GM19467 (cell line): ENCODE measurements around the gene WDFY4.

Experiments
- ATAC-seq: cut with Tn5 transposase; IDR thresholded peaks from one replicate; pipeline ENCODE4 v1.9.1; 2021; ENCODE audit warnings: mild to moderate bottlenecking, moderate library complexity; ENCODE audit not compliant: unreplicated experiment

WDFY4 gene

DNA sequence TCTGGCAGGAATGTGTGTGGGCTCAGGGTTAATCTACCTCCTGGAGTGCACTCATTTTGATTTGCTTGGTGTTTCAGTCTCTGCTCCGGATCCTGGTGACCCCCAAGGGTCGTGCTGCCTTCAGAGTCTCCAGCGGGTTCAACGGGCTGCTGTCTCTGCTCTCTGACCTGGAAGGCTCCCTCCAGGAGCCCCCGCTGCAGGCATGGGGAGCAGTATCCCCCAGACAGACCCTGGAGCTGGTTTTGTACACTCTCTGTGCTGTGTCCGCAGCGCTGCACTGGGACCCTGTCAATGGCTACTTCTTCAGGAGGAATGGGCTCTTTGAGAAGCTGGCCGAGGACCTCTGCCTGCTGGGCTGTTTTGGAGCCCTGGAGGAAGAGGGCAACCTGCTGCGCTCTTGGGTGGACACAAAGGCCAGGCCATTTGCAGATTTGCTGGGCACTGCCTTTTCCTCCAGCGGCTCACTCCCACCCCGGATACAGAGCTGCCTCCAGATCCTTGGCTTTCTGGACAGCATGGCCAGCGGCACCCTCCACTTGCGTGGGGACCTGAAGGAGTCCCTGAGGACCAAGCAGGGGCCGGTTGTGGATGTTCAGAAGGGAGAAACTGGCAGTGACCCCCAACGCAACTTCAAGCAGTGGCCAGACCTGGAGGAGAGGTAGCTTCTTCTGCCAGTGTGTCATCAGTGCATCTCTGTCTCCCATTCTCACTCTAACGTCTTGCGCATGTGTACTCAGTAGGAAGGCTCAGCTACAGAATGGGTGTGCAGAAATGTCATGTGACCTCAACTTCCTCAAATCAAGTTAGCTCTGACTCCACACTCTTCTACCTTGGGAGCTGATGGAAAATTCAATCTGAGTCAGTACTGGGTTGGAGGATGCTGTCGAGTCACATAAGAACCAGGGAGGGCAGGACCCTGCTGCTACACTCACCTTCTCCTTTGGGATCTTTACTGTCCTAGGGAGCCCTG is 58.5 kb downstream of the WDFY4 start:
- no peak for ATAC-seq

GRCh38 chr10:48744587-48744986 is 59.9 kb downstream of the WDFY4 start:
- ATAC-seq, result no peak

DNA sequence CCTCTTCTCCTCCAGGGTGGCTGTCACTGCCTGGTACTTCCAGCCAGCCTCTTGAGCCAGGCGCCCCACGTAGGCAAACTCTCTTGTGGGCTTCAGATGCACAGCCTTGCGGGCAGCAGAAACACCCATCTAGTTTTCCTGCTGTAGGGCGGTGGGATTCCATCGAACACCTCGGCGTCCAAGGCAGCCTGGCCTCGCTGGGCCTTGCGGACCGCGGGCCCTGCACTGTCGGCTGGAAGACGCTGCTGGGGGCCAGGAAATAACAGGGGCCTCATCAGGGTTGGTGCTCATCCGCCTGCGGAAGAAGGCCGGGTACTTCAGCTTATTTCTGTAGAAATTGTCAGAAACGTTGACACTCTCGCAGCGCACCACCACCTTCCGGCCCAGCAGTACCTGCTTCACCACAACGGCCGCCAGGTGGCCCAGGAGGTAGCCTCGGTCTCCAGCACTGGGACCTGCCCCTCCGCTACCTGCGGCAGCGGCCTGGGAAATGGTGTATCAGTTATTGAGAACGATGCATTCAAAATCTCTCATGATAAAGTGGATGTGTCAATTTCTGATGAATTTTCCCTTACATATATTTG is 61.1 kb downstream of the WDFY4 start:
- no peak for ATAC-seq

DNA sequence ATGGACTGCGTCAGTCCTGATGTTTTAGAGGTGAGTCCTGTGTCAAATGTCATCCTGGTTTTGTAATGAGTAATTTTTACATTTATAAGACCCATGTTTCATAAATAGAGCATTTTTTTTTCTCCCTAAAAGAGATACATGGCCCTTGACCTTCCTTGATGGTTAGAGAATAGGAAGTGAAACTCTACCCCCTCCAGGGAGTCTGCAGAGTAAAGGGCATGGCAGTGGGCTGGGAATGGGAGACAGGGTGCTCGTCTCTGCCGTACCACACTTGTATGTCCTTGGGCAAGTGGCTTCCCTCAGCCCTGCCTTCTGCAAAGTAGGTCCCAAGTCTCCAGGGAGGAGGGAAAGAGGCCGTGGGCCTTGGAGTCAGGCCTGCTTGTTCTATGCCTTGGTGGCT is 63.9 kb downstream of the WDFY4 start:
- no peak for ATAC-seq

DNA sequence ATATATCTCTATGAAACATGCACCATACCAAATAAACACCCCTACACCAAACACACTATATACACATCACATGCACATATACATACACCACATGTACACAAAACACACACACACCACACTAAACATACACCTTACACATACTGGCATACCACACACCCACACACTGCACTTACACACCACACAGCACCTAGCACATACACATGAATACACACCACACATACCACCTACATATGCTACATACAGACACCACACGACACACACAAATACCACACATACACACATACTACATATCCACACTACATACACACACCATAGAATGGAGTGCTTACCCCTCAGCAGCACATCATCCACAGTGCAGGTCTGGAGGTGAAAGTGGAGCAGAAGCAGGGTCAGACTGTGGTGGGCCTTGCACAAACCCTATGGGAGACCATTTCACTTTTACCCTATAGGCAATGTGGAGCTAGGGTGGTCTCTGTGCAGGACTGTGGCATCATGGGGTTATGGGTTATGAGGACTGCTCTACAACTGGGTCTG is 64.6 kb downstream of the WDFY4 start:
- ATAC-seq, result no peak

GRCh38 chr10:48750019-48750418 is 65.3 kb downstream of the WDFY4 start:
- ATAC-seq, result no peak

GRCh38 chr10:48750991-48751390 is 66.3 kb downstream of the WDFY4 start:
- no peak for ATAC-seq

DNA sequence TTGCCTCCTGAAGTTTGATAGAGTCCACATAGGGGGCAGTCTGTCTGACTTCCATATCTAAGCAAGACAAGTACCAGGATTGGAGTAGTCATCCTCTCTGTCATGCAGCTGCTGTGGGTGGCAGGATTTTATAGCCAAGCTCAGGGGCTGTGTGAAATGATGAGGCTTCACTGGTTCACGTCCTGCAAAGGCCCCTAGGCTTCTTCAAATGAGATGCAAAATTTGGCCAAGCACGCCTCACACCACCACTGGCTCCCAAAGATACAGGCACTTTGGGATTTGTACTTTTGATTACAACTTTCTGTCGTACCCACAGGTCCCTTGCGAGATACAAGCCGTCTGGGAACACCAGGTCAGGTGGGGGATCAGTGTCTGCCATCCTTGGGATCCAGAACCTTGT is 67.1 kb downstream of the WDFY4 start:
- ATAC-seq, result no peak

DNA sequence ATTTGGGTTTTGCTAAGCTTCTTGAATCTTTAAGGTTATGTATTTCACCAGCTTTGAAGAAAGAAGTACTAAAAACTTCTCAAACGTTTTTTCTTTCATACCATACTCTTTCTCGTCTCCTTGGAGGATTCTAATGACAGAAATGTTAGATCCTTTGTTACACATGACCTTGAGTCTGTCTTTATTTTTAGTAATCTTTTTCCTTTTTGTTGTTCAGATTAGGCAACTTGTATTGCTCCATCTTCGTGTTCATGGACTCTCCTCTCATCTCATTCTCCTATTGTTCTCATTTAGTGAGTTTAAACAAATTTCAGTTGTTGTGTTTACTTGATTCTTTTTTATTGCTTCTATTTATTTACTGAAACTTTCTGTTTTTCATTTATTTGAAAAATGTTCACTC is 73.7 kb downstream of the WDFY4 start:
- no peak for ATAC-seq

DNA sequence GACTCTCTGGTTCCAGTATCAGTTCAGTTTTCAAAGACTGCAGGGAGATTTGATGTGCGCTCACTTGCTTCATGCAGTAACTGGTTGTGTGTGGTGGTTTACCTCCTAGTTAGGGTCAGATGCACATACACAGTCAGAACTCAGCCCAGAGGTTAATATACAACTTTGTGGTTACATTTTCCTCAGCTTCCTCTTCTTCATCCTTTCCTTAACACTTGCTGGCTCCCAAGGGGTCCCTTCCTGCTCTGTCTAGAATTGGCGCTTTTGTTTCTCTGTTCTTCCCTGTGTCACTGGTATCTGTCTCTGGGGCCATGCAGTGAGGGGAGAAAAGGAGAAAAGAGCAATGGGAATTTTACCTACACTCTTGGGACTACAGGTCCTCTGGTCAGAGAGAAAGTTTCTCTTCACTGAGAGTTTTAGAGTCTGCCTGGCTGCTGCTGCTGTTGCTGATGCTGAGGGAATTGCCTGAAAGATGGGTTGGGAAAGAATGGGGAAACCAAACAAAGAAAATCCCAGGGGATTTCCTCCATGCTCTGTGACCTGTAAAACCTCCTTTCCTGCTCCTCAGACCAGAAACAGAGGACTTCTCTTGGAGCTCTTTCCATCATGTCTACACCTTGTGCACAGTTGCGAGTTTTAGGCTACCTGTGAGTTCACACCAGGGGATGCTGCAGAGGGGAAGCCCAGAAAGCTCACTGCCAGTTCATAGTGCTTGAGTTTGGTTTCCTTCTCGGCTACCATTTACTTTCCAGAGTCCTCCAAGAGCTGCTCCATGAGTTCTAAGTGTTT is 74.6 kb downstream of the WDFY4 start:
- ATAC-seq, result peak; percentile 77

DNA sequence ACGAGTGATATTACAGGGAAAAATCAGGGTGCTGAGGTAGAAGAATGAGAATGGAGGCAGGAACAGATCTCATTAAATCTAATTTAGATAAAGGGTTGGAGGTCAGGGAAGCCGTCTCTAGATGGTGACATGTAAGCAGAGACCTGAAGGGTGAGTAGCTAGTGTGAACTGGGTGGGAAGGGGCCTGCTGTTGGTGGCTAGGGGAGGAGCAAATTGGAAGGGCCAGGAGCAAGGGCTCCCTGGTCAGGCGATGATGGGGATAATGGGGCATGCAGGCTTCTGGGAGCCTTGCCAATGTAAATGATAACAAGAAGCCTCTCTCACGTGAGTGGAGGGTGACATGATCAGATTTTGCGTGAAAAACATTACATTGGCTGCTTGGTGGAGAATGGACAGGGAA is 76.3 kb downstream of the WDFY4 start:
- no peak for ATAC-seq

DNA sequence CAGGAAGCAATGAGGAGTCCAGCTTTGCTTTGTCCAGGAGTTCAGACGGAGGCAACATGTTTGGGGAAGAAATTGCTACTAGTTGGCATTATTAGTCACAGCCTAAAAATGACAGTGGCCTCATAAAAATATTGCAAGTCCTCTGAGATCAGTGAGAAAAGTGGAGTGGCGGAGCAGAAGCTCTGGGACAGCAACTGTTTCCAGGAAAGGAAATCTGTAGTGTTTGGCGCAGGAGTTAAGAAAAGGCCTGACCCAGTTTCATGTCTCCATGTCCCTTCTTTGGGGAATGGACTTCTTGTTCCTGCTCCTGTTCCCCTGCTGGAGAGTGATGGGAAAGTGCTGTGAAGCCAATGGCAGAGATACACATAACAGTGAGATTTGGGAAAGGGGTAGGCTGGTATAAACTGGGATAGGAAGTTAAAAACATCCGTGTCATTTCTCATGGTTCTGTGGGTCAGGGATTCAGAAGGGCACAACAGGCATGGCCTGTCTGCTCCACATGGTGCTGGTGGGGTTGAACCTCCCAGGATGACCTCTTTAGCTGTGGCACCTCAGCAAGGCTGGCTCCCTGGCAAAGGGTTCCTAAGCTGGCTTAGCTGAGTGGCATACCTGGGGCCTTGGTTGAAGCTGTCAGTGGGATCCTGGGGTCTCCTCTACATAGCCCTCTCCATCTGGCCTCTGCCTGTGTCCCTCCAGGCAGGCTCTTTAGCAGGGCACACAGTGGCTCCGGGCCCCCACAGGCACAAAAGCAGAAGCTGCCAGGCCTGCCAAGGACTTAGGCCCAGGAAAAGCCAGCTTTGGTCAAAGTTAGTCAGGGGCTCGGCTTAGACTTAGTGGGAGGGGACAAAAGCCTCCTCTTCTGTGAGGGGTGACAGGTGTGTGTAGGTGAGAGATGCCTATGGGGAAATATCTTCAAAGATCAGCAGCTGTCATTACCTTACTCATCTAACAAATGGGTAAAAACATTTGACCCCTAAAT is 77.7 kb downstream of the WDFY4 start:
- ATAC-seq, result no peak

GRCh38 chr10:48763403-48763965 is 78.8 kb downstream of the WDFY4 start:
- ATAC-seq, result no peak

DNA sequence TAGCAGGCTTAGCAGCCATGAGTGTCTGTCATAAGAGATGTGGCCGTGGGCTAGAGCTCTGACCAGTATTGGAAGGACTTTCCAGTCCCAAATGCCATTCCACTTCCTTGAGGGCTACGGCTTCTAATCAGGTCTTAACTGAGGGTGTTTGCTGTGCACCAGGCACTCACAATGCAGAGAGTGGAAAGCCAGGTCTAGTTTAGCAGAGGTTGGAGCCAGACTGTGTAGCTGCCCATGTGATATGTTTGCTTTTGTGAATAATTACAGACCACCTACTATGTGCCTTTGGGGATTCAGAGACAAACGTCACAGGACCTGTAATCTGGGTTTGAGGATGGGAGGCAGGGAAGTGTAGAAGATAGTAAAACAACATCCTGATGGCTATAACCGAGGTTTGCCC is 79.8 kb downstream of the WDFY4 start:
- ATAC-seq, result no peak

DNA sequence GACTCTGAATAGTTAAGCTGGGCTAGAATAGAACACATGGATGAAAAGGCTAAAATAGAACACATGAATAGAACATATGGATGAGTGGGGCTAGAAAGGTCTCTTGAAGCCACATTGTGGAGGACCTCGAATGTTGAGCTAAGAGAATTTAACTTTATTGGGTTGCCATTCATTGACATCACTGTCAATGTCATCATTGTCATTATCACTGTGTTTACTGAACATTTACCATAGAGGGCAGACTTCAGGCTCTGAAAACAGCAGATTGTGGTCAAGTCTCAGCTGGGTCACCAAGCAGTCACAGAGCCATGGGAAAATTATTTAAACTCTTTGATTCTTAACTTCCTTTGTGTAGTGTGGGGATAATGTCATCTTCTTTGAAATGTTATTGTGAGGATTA is 80.4 kb downstream of the WDFY4 start:
- ATAC-seq, result no peak

DNA sequence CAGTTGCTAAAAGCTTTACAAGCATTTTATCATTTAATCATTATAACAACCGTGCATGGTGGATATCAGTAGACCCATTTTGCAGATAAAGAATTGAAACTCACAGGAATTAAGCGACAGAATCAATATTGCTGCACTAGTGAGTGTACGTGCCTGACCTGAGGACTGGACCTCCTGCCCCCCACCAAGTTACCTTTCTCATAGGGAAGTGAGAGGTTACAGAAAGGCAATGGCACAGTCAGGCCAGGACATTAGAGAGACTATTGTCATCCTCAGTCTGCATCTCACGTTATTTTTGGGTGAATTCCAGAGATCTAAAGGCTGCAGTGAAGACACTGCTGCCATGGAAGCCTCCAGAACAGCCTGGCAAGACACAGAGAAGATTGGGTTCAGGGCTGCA is 80.9 kb downstream of the WDFY4 start:
- no peak for ATAC-seq

DNA sequence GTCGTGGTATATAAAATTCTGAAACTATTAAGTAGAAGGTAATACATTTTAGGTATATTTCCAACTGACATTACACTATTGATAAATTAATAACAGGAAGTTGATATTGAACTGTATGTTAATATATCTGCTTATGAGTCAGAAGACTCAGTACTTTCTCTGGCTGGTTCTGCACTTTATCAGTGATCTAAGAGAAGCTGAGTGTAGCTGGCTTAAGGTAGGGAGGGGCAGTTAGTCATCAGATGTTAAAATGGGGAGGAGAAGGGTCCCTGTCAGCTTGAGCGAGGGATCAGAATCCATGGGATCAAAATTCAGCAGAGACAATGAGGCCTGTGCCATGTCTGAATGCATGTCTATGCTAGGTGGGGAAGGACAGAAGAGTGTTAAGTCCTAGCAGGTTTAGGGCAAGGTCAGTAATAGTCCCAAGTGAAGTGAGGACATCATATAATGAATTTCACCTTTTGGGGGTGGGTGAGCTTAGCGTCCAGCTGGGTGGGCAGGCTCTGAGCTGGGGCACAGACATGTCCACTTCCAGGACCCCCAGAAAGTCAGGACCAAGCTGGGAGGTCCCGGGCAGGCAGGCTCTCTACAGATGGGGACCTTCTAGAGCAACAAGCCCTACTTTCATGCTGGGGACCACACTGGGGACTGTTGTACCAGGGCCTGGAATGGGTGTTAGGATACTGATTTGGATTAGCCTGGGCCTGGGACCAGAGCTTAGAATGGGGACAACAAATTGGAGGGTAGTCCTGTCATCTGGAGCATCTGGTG is 82.9 kb downstream of the WDFY4 start:
- ATAC-seq, result no peak

- no peak for ATAC-seq
Observed at GRCh38 chr10:48768144-48768766, 83.6 kb downstream of the WDFY4 start.

- no peak for ATAC-seq
Observed at GRCh38 chr10:48768926-48769325, 84.3 kb downstream of the WDFY4 start.
